ENCODE measurements around the gene WDR3. TPM values are rescaled to one million over a fixed set of nuclear protein-coding genes. Genes with fewer than 3 reads are reported as not detected.
A peak's percentile ranks its signal among the peaks of the same experiment; 100 is the strongest.

Gene WDR3
- total RNA-seq, 1 experiment from 2014 or later = 61.4 TPM

GRCh38 chr1:117985973-117986372, 56.4 kb downstream of the WDR3 start:
- Histone ChIP-seq H3K4ac (ENCODE audit: low read depth, low read length) (no peak overlapping the region), H3K27ac (ENCODE audit: insufficient read length, low read depth, low read length) (no peak overlapping the region), H4K20me1 (ENCODE audit: control insufficient read depth, insufficient read depth, insufficient read length) (no peaks in the 10 kb centered on the region), H4K5ac (ENCODE audit: insufficient read length, low read depth, low read length) (no peak overlapping the region), H3K4me2 (ENCODE audit: insufficient read depth, insufficient read length, low read length) (no peak overlapping the region), H4K8ac (replicated peaks; ENCODE audit: insufficient read length, low read depth, low read length) (no peak overlapping the region), H3K9me3 (ENCODE audit: control insufficient read depth, low read depth, low read length) (no peaks in the 10 kb centered on the region), H3K18ac (ENCODE audit: insufficient read length, low read depth, low read length) (no peak overlapping the region), H2BK20ac (ENCODE audit: low read depth, low read length, poor library complexity, severe bottlenecking) (no peak overlapping the region), H2AK5ac (ENCODE audit: insufficient read length, low read length) (no peak overlapping the region), H3K23ac (ENCODE audit: insufficient read length, low read depth, low read length) (no peak overlapping the region), H3K56ac (ENCODE audit: insufficient read length, low read depth, low read length) (no peak overlapping the region), H2BK120ac (ENCODE audit: low read depth, low read length, poor library complexity, severe bottlenecking) (no peak overlapping the region), H3K79me1 (ENCODE audit: insufficient read depth, low read depth, low read length, poor library complexity, severe bottlenecking) (no peaks in the 10 kb centered on the region), H2BK15ac (ENCODE audit: low read depth, low read length) (no peak overlapping the region), H3K9ac (ENCODE audit: extremely low read depth, insufficient read length, low read length) (no peak overlapping the region), H3T11ph (ENCODE audit: low read length) (no peak overlapping the region), H2BK12ac (ENCODE audit: insufficient read length, low read depth, low read length) (no peak overlapping the region), H4K91ac (ENCODE audit: insufficient read length, low read depth, low read length) (no peak overlapping the region), H3K23me2 (ENCODE audit: insufficient read length, low read depth, low read length, poor library complexity, severe bottlenecking) (no peaks in the 10 kb centered on the region), H3K79me2 (ENCODE audit: insufficient read depth, low read length) (no peaks in the 10 kb centered on the region), H2BK5ac (ENCODE audit: insufficient read length, low read length) (no peak overlapping the region), H2AFZ (ENCODE audit: low read length) (no peak overlapping the region), H3K27me3 (ENCODE audit: insufficient read depth, low read length) (no peaks in the 10 kb centered on the region), H3K4me1 (ENCODE audit: insufficient read depth, low read length) (no peaks in the 10 kb centered on the region), H3K14ac (ENCODE audit: insufficient read depth, low read length) (no peak overlapping the region)
- H3K4me1 Mint-ChIP-seq = peaks cover 5 to 9% of the 10 kb centered on the region in 2 experiments; a peak in 3 of 4 replicates
- H3K27ac Mint-ChIP-seq = peak overlapping the region in 1 of 3 experiments; percentile 22; a peak in 1 of 7 replicates
- H3K27me3 Mint-ChIP-seq (ENCODE audit: low read depth) = no peaks in the 10 kb centered on the region
- no peak for TF ChIP-seq CTCF (conservative IDR thresholded peaks at IDR 0.05)
- no peak overlapping the region for H3K4me3 Mint-ChIP-seq
- H3K9me3 Mint-ChIP-seq = no peaks in the 10 kb centered on the region
- WGBS (ENCODE audit: extremely low coverage, insufficient read length, low lambda C conversion rate) = no CpG with 5 or more reads among the region's 3 CpGs
- no peak for DNase-seq
- no peaks in the 10 kb centered on the region; a peak in 1 of 7 replicates for H3K36me3 Mint-ChIP-seq (ENCODE audit: insufficient read depth in 1 of 3, low read depth in 3 of 3)
